ENCODE measurements around the gene TAOK1.

- TF ChIP-seq CTCF (IDR thresholded peaks at IDR 0.05; ENCODE audit: insufficient read depth, low read depth, low read length) (no peak), EZH2 (IDR thresholded peaks at IDR 0.05; ENCODE audit: insufficient read depth, low read length) (no peak)
Measured at GRCh38 chr17:29368926-29369325, 21.2 kb upstream of the TAOK1 start.

Data from astrocyte (in vitro differentiated cells and primary cell).